ENCODE results near the gene IRX6. TPM values are rescaled to one million over a fixed set of nuclear protein-coding genes. Genes with fewer than 3 reads are reported as not detected.

Gene IRX6
- total RNA-seq, 1 donor from 2014 or later, result 3.5 TPM

DNA sequence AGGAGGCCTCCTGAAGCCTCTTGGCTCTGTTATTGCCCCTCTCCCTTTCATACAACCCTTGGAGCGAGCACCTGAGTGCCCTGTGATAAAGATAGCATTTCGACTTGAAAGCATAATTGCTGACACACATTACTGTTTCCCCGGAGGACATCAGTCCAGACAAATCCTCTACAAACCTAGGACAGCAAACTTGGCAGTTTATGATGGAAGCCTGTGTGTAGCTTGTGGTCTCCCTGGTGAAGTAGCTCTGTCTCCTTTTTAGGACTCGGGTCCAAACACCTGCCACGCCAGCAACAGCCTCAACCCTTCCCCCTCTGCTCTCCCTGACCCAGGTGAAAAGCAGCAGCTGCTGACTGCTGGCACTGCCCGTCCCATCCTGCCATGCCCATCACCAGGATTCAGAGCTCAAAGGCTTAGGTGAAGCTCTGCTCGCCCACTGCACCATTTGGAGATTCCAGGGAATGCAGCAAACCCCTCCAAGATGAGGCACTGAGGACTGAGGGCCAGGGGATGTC is 55.9 kb downstream of the IRX6 start:
- no peak for ATAC-seq
- intact Hi-C loops (cut with DNase I), result no loop called here
- no peaks in the 10 kb centered on the region for H3K36me3 ChIP-seq

More for the DNA sequence above, 55.9 kb downstream of the IRX6 start:
- Histone ChIP-seq H3K4me3 (no peak overlapping the region), H3K27me3 (ENCODE audit: low read depth) (no peaks in the 10 kb centered on the region), H3K4me1 (no peaks in the 10 kb centered on the region), H3K9me3 (no peaks in the 10 kb centered on the region), H3K27ac (no peak overlapping the region)
- TF ChIP-seq, protein P1, sequence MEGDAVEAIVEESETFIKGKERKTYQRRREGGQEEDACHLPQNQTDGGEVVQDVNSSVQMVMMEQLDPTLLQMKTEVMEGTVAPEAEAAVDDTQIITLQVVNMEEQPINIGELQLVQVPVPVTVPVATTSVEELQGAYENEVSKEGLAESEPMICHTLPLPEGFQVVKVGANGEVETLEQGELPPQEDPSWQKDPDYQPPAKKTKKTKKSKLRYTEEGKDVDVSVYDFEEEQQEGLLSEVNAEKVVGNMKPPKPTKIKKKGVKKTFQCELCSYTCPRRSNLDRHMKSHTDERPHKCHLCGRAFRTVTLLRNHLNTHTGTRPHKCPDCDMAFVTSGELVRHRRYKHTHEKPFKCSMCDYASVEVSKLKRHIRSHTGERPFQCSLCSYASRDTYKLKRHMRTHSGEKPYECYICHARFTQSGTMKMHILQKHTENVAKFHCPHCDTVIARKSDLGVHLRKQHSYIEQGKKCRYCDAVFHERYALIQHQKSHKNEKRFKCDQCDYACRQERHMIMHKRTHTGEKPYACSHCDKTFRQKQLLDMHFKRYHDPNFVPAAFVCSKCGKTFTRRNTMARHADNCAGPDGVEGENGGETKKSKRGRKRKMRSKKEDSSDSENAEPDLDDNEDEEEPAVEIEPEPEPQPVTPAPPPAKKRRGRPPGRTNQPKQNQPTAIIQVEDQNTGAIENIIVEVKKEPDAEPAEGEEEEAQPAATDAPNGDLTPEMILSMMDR (IDR thresholded peaks at IDR 0.05), result no peak
- DNase-seq, result no peak

Other genes starting within 250 kb of the IRX6 start
- gene MMP2, start 155.0 kb downstream of the IRX6 start, total RNA-seq, result 178 TPM
- gene LPCAT2, start 184.9 kb downstream of the IRX6 start, total RNA-seq, result 35.8 TPM
- gene CAPNS2, start 242.5 kb downstream of the IRX6 start, total RNA-seq, result 2.0 TPM

Measured in lower lobe of right lung (tissue), 2 donors.